Lower lobe of right lung (tissue), 2 donors: Measurements from ENCODE around the gene FAU. TPM values are rescaled to one million over a fixed set of nuclear protein-coding genes. Genes with fewer than 3 reads are reported as not detected.

Experiments used
- ATAC-seq, 2 donors: fragments of 200-7000 bp; cut with Tn5 transposase; one replicate each; pipeline ENCODE4 v1.9.1; 2020 to 2022; ENCODE audit warnings: mild to moderate bottlenecking in 2 of 2, moderate library complexity in 2 of 2
- DNase-seq: peaks from one replicate; pipeline ENCODE4 v3.0.0-alpha.2; 2020
- H3K27ac ChIP-seq: fragments of 200-600 bp; one replicate; pipeline ENCODE4 v1.8.0; 2022
- H3K27me3 ChIP-seq: fragments of 200-600 bp; one replicate; pipeline ENCODE4 v1.8.0; 2022; ENCODE audit warnings: low read depth
- H3K36me3 ChIP-seq: fragments of 200-600 bp; one replicate; pipeline ENCODE4 v1.8.0; 2022; ENCODE audit warnings: mild to moderate bottlenecking
- H3K4me1 ChIP-seq: fragments of 200-600 bp; one replicate; pipeline ENCODE4 v1.8.0; 2022
- H3K4me3 ChIP-seq: fragments of 200-600 bp; one replicate; pipeline ENCODE4 v1.8.0; 2022; ENCODE audit warnings: mild to moderate bottlenecking
- H3K9me3 ChIP-seq: fragments of 200-600 bp; one replicate; pipeline ENCODE4 v1.8.0; 2022
- intact Hi-C: fragments of 100-400 bp; cut with DNase I; formaldehyde crosslinking; loops from one replicate; pipeline ENCODE4 v1.11.0; 2022
- total RNA-seq: library from RNA; stranded (reverse); fragmentation: NEBNext Ultra II Directional; extraction: Animal tissue kit (Norgen Biotek cat#: 25700); gene quantifications from one replicate; pipeline ENCODE4 v1.2.1, GENCODE V29; 2021
- TF ChIP-seq, protein P1 (sequence below): fragments of 200-600 bp; IDR thresholded peaks from one replicate; pipeline ENCODE4 v1.8.0; 2022; ENCODE audit warnings: antibody characterized with exemption, mild to moderate bottlenecking
- donor health status: DM: no; HTN: yes; CAD: no; lungs with severe emphysema.

FAU gene
- total RNA-seq, 1 donor from 2014 or later: 766 TPM

GRCh38 chr11:65148657-65149056, 26.7 kb upstream of the FAU start:
- intact Hi-C loops: no loop called here
- H3K4me3 ChIP-seq: no peak overlapping the region
- no peaks in the 10 kb centered on the region for H3K27me3 ChIP-seq
- no peak for ATAC-seq
- no peak for DNase-seq
- peaks cover 26% of the 10 kb centered on the region for H3K4me1 ChIP-seq
- no peaks in the 10 kb centered on the region for H3K36me3 ChIP-seq
- no peaks in the 10 kb centered on the region for H3K9me3 ChIP-seq
- TF ChIP-seq, protein P1, sequence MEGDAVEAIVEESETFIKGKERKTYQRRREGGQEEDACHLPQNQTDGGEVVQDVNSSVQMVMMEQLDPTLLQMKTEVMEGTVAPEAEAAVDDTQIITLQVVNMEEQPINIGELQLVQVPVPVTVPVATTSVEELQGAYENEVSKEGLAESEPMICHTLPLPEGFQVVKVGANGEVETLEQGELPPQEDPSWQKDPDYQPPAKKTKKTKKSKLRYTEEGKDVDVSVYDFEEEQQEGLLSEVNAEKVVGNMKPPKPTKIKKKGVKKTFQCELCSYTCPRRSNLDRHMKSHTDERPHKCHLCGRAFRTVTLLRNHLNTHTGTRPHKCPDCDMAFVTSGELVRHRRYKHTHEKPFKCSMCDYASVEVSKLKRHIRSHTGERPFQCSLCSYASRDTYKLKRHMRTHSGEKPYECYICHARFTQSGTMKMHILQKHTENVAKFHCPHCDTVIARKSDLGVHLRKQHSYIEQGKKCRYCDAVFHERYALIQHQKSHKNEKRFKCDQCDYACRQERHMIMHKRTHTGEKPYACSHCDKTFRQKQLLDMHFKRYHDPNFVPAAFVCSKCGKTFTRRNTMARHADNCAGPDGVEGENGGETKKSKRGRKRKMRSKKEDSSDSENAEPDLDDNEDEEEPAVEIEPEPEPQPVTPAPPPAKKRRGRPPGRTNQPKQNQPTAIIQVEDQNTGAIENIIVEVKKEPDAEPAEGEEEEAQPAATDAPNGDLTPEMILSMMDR: no peak
- H3K27ac ChIP-seq: no peak overlapping the region

GRCh38 chr11:65147352-65148075, 25.6 kb upstream of the FAU start:
- H3K36me3 ChIP-seq: no peaks in the 10 kb centered on the region
- no peak overlapping the region for H3K27ac ChIP-seq
- intact Hi-C loops: no loop called here
- H3K4me3 ChIP-seq: no peak overlapping the region
- ATAC-seq (no peak), DNase-seq (no peak)
- TF ChIP-seq, protein P1: no peak
- H3K27me3 ChIP-seq: no peaks in the 10 kb centered on the region
- peaks cover 26% of the 10 kb centered on the region for H3K4me1 ChIP-seq
- no peaks in the 10 kb centered on the region for H3K9me3 ChIP-seq

DNA sequence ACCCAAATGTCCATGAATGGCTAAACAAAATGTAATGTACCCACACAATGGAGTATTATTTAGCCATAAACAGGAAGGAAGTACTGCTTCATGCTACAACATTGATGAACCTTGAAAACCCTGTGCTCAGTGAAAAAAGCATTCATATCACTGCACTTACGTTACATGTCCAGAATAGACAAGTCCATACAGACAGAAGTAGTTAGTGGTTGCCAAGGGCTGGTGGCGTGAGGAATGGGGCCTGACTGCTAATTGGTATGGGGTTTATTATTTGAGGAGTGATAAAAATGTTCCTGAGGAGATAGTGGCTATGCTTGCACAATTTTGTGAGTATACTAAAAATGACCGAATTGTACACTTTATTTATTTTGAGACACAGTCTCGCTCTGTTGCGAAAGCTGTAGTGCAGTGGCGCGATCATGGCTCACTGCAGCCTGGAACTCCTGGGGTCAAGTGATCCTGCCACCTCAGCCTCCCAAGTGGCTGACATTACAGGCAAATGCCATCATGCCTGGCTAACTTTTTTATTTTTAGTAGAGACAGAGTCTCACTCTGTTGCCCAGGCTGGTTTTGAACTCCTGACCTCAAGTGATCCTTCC, 20.1 kb upstream of the FAU start:
- no peaks in the 10 kb centered on the region for H3K9me3 ChIP-seq
- intact Hi-C loops: no loop called here
- H3K4me3 ChIP-seq: no peak overlapping the region
- TF ChIP-seq, protein P1: no peak
- ATAC-seq: no peak
- H3K27me3 ChIP-seq: no peaks in the 10 kb centered on the region
- H3K27ac ChIP-seq: no peak overlapping the region
- no peaks in the 10 kb centered on the region for H3K4me1 ChIP-seq
- H3K36me3 ChIP-seq: no peaks in the 10 kb centered on the region
- no peak for DNase-seq

- Histone ChIP-seq H3K27me3 (no peaks in the 10 kb centered on the region), H3K27ac (no peak overlapping the region), H3K4me3 (no peak overlapping the region), H3K9me3 (no peaks in the 10 kb centered on the region), H3K36me3 (peaks cover 15% of the 10 kb centered on the region), H3K4me1 (peaks cover 29% of the 10 kb centered on the region)
- DNase-seq: no peak
- intact Hi-C loops: no loop called here
- no peak for ATAC-seq
- TF ChIP-seq, protein P1: no peak
Measured at GRCh38 chr11:65136515-65137096, 14.7 kb upstream of the FAU start.

DNA sequence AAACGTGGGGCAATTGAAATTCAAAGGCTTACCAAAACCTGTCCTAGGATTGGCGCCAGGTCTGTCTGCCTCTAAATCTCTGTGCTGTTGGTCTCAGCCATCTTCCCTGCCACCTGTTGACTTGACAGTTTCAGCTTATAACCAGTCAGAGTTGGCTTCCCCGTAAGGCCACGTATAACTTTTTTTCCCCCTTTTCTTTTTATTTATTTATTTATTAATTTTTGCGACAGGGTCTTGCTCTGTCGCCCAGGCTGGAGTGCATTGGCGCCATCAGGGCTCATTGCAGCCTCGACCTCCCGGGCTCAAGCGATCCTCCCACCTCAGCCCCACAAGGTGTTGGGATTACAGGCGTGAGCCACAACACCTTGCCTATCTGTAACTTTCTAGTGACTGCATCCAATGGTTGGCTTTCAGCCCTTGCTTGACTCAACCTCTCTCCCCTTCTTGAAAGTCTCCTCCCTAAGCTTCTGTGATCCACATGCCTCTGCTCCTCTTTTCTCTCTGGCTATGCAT, 13.8 kb upstream of the FAU start:
- intact Hi-C loops: no loop called here
- Histone ChIP-seq H3K27me3 (no peaks in the 10 kb centered on the region), H3K27ac (peak overlapping the region; percentile 99), H3K36me3 (peaks cover 24% of the 10 kb centered on the region), H3K9me3 (no peaks in the 10 kb centered on the region), H3K4me3 (peak overlapping the region; percentile 98), H3K4me1 (peaks cover 29% of the 10 kb centered on the region)
- DNase-seq (no peak), ATAC-seq (no peak)
- TF ChIP-seq, protein P1: no peak
